Right cardiac atrium (tissue), 5 donors: ENCODE data around the gene RAD23A. TPM values are rescaled to one million over a fixed set of nuclear protein-coding genes. Genes with fewer than 3 reads are reported as not detected.
"Not testable (repeated sequence)": the region's sequence is repeated elsewhere in the genome, so short reads cannot be mapped to it uniquely, and the experiment has no call there.

Experiments
- ATAC-seq, 2 donors: fragments of 200-7000 bp; cut with Tn5 transposase; one replicate each; pipeline versions ENCODE4 v1.8.0 to v1.9.1; 2020; ENCODE audit warnings: moderate library complexity in 2 of 2, mild to moderate bottlenecking in 1 of 2
- DNase-seq, 3 donors: peaks; one replicate each; pipeline ENCODE4 v3.0.0-alpha.2; 2020
- H3K27ac ChIP-seq: one replicate; pipeline ENCODE4 v1.5.1; 2013; ENCODE audit warnings: mild to moderate bottlenecking, low read length, control low read depth, moderate library complexity
- H3K27me3 ChIP-seq: one replicate; pipeline ENCODE4 v1.6.1; 2013; ENCODE audit not compliant: control insufficient read depth, insufficient read depth
- H3K4me1 ChIP-seq: one replicate; pipeline ENCODE4 v1.6.1; 2013; ENCODE audit warnings: low read length; ENCODE audit not compliant: control insufficient read depth, insufficient read depth
- H3K4me3 ChIP-seq: one replicate; pipeline ENCODE4 v1.5.1; 2013; ENCODE audit warnings: low read length, control low read depth
- H3K9me3 ChIP-seq: one replicate; pipeline ENCODE4 v1.6.1; 2013; ENCODE audit warnings: low read length; ENCODE audit not compliant: control insufficient read depth
- WGBS: extraction: QIAGEN DNeasy Blood & Tissue Kit; methylation state at CpG from one replicate; pipeline ENCODE4 v1.1.7; 2013; 5-methylcytosine and 5-hydroxymethylcytosine counted together
- intact Hi-C, 4 donors: fragments of 100-400 bp; cut with DNase I; formaldehyde crosslinking; loops; one replicate each; pipeline versions ENCODE4 v1.11.0 to v1.14.0; 2022 to 2023
- polyA plus RNA-seq: library from polyadenylated mRNA; stranded (reverse); fragments of 200-250 nt; gene quantifications from one replicate; pipeline ENCODE4 v1.2.3, GENCODE V29; 2013
- total RNA-seq, 4 donors: library from RNA; stranded (reverse); fragmentation: NEBNext Ultra II Directional; extraction: Animal tissue kit (Norgen Biotek cat#: 25700); gene quantifications; one replicate each; pipeline ENCODE4 v1.2.1, GENCODE V29; 2021
- donor health status: healthy with polysubstance abuse.
- donor health status: DM: no; HTN: yes; CAD: no.
- donor health status: DM: no; HTN: no; CAD: no.
- donor health status: DM: no; HTN: yes; CAD: no; lungs with severe emphysema.
- donor health status: DM: yes; HTN: yes; CAD: no.

Gene RAD23A
- total and polyA plus RNA-seq, 5 donors: 122 to 137 (median 133) TPM

- 77% methylated on average over 16 of the region's 16 CpGs for WGBS
- DNase-seq (peak in 1 of 3 donors; percentile 56), ATAC-seq (no peak)
- Histone ChIP-seq H3K27me3 (no peaks in the 10 kb centered on the region), H3K9me3 (no peaks in the 10 kb centered on the region), H3K4me3 (no peak overlapping the region), H3K27ac (no peak overlapping the region), H3K4me1 (peaks cover 7% of the 10 kb centered on the region)
- intact Hi-C loops: no loop called here
These were observed 4.0 kb downstream of the RAD23A start for GRCh38 chr19:12949363-12950283.

DNA sequence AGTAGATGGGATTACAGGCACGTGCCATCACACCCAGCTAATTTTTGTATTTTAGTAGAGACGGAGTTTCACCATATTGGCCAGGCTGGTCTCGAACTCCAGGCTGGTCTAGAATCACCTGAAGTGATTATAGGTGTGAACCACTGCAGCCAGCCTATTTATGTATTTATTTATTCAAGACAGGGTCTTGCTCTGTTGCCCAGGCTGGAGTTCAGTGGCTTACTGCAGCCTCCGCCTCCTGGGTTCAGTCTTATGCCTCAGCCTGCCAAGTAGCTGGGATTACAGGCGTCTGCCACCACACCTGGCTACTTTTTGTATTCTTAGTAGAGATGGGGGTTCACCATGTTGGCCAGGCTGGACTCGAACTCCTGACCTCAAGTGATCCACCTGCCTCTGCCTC, 6.4 kb downstream of the RAD23A start:
- WGBS: 91% methylated on average over 6 of the region's 6 CpGs
- intact Hi-C loops, ATAC-seq, DNase-seq, H3K4me3 ChIP-seq, H3K27me3 ChIP-seq, H3K9me3 ChIP-seq, H3K4me1 ChIP-seq, H3K27ac ChIP-seq: not testable (repeated sequence)

GRCh38 chr19:12952488-12953137, 7.0 kb downstream of the RAD23A start:
- H3K4me3 ChIP-seq: no peak overlapping the region
- no peaks in the 10 kb centered on the region for H3K27me3 ChIP-seq
- intact Hi-C loops: no loop called here
- 43% methylated on average over 12 of the region's 12 CpGs for WGBS
- peaks cover 7% of the 10 kb centered on the region for H3K4me1 ChIP-seq
- peak overlapping the region; percentile 9 for H3K27ac ChIP-seq
- H3K9me3 ChIP-seq: no peaks in the 10 kb centered on the region
- ATAC-seq (peak in 1 of 2 donors; percentile 44), DNase-seq (peak in 1 of 3 donors; percentile 47)

DNA sequence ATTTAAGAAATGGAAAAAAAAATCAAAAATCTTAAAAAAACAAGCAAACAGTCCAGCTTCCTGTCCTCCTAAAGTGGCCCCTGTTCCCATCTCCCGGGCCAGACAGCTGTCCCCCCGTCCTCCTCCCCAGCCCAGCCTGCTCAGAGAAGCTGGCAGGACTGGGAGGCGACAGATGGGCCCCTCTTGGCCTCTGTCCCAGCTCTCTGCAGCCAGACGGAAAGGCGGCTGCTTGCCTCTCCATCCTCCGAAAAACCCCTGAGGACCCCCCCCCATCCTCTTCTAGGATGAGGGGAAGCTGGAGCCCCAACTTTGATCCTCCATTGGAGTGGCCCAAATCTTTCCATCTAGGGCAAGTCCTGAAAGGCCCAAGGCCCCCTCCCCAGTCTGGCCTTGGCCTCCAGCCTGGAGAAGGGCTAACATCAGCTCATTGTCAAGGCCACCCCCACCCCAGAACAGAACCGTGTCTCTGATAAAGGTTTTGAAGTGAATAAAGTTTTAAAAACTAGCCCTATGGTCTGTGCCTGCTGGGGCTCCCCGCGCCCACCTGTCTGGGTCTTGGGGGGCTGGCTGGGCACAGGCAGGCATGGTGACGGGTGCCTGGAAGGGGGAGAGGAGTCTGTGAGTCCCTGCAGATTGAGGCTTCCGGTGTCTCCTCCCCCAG, 7.6 kb downstream of the RAD23A start:
- Histone ChIP-seq H3K4me1 (peaks cover 7% of the 10 kb centered on the region), H3K27me3 (no peaks in the 10 kb centered on the region), H3K27ac (peak overlapping the region; percentile 55), H3K9me3 (no peaks in the 10 kb centered on the region), H3K4me3 (no peak overlapping the region)
- WGBS: 24% methylated on average over 11 of the region's 11 CpGs
- intact Hi-C loops: no loop called here
- DNase-seq (peak; percentile 72 to 81 (median 78)), ATAC-seq (peak; percentile 19 to 49)

DNA sequence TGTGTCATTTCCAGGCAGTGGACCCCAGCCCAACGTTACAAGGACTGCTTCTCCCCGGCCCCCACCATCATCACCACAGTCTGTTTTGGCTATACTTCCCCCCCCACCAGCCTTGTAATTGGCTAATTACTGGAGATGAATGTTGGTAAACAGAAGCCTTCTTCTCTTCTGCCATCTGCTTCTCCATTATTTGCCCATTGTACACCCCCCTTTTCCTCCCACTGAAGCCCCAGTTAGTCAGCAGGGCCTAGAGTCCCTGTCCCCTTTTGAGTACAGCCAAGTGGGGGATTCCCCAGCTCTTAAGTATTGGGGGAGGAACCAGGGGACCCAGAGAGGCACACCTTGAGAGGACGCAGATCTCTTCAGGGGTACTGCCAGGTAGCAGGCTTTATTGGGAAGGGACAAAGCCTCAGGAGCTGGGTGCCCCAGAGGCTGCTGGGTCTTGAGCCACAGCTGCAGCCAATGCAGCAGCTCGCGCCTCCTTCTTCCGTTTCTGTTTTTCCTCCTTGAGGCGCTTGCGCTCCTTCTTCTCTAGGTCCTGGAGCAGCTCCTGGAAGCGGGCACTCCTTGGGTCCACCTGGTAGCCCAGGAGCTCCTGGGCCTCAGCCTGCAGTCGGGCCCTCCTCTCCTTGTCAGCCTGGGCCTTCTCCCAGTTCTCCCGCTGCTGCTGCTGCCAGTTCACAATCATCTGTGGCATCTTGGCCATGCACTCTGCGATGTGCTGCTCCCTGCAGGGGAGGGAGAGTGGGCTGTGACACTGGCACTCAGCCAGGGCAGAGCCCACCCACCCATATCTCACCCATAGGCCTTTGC, 8.3 kb downstream of the RAD23A start:
- 49% methylated on average over 12 of the region's 12 CpGs for whole genome bisulfite sequencing
- Histone ChIP-seq H3K9me3 (no peaks in the 10 kb centered on the region), H3K4me3 (no peak overlapping the region), H3K4me1 (peaks cover 7% of the 10 kb centered on the region), H3K27me3 (no peaks in the 10 kb centered on the region), H3K27ac (peak overlapping the region; percentile 55)
- DNase-seq (no peak), ATAC-seq (no peak)
- intact Hi-C loops: no loop called here

DNA sequence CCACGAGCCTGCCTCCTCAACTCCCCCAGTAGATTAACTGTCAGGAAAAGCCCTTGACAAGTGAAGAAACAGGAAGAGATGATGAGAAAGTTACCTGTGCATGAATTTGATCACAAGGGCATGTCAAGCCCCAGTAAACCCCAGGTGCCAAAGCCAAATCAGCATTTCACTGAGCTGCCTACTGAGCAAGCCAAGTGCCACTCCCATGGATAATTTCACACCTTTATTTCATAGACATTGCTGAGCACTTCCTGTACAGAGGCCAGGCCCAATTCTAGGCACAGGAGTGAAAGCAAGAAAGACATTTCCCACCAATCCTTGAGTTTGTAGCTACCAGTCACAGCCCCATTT, 8.9 kb downstream of the RAD23A start:
- Histone ChIP-seq H3K4me3 (no peak overlapping the region), H3K9me3 (no peaks in the 10 kb centered on the region), H3K4me1 (peaks cover 7% of the 10 kb centered on the region), H3K27me3 (no peaks in the 10 kb centered on the region), H3K27ac (no peak overlapping the region)
- intact Hi-C loops: no loop called here
- ATAC-seq: no peak
- WGBS: 13% methylated on average over 1 of the region's 1 CpG
- no peak for DNase-seq

DNA sequence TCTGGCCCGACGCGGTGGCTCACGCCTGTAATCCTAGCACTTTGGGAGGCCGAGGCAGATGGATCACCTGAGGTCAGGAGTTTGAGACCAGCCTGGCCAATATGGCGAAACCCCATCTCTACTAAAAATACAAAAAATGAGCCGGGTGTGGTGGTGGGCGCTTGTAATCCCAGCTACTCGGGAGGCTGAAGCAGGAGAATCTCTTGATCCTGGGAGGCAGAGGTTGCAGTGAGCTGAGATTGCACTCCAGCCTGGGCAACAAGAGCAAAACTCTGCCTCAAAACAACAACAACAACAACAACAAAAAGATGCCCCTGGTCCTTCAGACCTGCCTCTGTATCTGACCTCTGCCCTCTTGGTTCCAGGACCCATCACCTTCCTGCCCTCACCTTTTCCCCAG, 9.9 kb downstream of the RAD23A start:
- ATAC-seq, DNase-seq, H3K27ac ChIP-seq, H3K4me3 ChIP-seq, H3K9me3 ChIP-seq, H3K4me1 ChIP-seq, intact Hi-C loops, H3K27me3 ChIP-seq: not testable (repeated sequence)
- 86% methylated on average over 9 of the region's 9 CpGs for WGBS

- Histone ChIP-seq H3K27me3 (no peaks in the 10 kb centered on the region), H3K4me1 (peaks cover 7% of the 10 kb centered on the region), H3K9me3 (no peaks in the 10 kb centered on the region), H3K27ac (no peak overlapping the region), H3K4me3 (no peak overlapping the region)
- no peak for ATAC-seq
- 55% methylated on average over 12 of the region's 12 CpGs for WGBS
- intact Hi-C loops: no loop called here
- DNase-seq: no peak
These were observed 10.3 kb downstream of the RAD23A start for GRCh38 chr19:12955996-12956395.

DNA sequence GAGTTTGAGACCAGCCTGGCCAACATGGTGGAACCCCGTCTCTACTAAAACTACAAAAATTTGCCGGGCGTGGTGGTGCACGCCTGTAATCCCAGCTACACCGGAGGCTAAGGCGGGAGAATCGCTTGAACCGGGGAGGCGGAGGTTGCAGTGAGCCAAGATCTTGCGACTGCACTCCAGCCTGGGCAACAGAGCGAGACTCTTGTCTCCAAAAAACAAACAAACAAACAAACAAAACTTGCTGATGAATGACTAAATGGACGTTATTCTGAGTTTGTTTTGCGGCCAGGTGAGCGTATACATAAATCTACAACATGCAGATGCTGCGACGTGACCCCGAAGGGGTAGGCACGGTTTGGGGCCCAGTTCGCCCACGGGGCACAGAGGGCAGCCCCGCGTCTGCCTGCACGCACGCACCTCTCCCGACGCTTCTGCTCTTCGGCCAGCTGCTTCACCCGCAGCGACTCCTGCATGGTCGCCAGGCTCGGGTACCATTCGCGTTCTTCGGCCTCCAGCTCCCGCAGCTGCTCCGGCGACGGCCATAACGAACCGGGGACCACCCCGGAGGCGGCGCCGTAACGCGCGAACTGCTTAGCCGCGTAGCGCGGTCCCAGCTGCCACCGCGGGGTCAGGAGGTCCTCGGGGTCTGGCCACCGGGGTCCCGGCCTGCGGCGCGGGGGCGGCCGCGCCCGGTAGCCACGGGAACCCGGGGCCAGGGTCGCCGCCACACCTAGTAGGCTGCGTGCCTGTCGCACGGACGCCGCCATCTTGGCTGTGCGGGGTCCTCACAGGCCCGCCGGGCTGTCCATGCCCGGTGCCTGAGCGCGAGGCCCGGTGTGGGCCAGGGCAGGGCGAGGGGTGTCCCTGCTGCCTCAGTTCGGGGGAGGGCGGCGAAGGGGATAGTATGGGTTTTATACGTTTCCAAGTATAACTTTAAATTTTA, 11.1 kb downstream of the RAD23A start, which contains the start of gene GADD45GIP1:
TSS of gene GADD45GIP1 (minus strand) at position 778 of the 943 bp plus-strand sequence. CDS start at position 767, 11 bp downstream.
- 3% methylated on average over 84 of the region's 84 CpGs for WGBS
- H3K27me3 ChIP-seq: no peaks in the 10 kb centered on the region
- peak within 1 kb of the TSS; percentile 71 for H3K4me3 ChIP-seq
- peak within 1 kb of the TSS; percentile 62 for H3K27ac ChIP-seq
- DNase-seq (peak; percentile 85 to 94 (median 93)), ATAC-seq (peak; percentile 90 to 92)
- H3K4me1 ChIP-seq: peaks cover 7% of the 10 kb centered on the region
- intact Hi-C loops: no loop called here
- H3K9me3 ChIP-seq: no peaks in the 10 kb centered on the region
